GM18861 (cell line): ENCODE results near the gene TRIM17.

Experiments
- ATAC-seq: cut with Tn5 transposase; IDR thresholded peaks from one replicate; pipeline ENCODE4 v1.9.1; 2021; ENCODE audit not compliant: unreplicated experiment

Gene TRIM17

GRCh38 chr1:228404107-228404720 is 12.4 kb downstream of the TRIM17 start:
- ATAC-seq: no peak

GRCh38 chr1:228403231-228403631 is 13.4 kb downstream of the TRIM17 start:
- no peak for ATAC-seq

- no peak for ATAC-seq
Measured at GRCh38 chr1:228402641-228403025, 14.0 kb downstream of the TRIM17 start.

DNA sequence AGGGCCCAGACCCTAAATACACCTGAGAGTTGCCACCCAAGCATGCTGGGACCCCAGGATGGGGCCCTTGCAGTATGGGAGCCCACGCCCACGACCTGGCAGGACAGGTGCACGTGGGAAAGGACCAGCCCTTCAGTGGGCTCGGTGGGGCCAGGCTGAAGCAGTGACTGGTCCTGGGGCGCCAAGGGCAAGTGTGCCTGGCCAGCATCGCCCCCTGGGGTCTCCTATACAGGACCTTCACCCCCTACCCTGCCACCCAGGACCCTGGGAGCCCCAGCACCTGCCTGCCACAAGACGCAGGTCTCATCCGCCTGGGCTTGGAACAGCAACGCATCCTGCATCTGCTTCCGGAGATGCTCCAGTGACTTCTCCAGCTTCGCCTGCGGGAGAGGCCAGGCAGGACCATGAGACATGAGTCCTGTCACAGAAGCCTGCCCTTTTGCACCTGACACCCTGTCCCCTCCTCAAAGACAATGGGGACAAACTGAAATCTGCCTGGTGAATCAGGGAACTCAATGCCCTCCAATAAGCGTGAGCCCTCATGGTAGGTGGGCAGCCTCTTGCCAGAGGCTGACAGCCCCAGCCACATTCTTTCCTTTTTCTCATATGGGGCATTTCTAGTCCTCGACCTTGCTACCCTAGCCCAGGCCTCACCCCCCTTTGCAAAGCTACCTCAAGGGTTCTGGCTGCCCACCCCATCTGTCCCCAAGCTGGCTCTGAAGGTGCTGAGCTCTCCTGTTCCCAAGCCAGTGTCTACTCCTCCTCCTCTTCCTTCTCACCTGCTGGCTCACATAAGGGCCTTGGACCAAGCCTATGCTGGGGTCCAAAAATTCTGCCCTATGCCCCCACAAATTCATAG is 14.7 kb downstream of the TRIM17 start:
- no peak for ATAC-seq

DNA sequence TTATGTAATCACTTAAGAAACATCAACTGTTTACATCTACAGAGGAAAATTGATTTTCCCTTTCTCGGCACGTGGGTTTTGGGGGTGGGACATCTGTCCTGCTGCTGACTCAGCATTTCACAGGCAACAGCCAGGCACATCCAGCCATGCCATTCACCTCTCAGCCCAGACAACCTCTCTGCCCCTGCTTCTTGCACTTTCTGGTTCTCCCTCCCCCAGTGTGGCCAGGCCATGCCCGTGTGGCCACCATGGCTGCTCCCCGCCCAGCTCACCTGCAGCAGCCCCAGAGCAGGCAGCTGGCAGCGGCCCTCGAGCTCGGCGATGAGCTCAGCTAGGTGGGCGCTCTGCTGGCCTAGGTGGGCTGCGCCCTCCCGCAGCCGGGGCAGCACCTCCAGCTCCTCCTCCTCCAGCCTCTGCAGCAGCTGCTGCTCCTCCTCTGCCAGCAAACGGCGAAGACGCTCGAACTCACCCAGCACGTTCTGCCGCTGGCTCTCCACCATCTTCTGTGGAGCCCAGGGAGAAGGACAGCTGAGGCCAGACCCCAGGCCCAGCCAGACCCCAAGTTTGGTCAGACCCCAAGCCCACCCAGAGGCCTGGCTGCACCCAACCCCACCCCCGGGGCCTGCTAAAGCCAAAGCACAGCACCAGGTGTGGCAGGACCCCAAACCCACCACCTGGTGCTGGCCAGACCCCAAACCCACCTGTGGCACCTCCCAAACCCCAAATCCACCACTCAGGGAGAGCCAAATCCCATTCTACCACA is 15.8 kb downstream of the TRIM17 start:
- ATAC-seq: no peak

- ATAC-seq: no peak
Measured at GRCh38 chr1:228400237-228400651, 16.4 kb downstream of the TRIM17 start.

DNA sequence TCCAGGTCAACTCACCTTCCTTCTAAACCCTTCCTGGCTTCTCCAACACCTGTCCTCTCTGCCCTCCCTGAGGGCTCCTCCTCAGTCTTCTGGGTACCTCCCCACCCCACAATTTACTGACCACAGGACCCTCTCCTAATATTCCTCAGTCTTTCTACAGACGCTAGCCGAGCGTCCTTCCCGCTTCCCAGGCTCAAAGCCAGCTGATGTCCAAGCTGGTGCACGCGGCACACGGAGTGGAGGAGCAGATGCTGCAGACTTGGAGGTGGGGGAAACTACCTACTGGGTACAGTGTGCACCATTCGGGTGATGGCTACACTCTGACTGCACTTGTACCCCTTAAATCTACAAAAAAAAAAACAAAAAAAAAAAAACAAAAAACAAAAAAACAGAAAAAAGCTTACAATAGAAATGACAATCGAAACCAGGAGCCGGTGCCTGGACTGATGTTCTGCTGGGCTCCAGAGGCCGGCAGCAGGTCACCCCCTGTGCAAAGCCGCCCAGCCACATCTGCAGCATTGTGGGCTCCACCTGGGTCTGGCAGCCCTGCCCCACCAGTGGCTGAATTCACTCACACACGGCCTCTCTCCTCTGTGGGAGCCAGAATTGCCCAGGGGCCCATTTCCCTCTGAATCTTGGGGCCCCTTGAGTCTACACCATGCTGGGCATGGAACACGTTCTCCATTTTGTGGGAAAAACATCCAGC is 17.0 kb downstream of the TRIM17 start:
- no peak for ATAC-seq

- no peak for ATAC-seq
Measured at GRCh38 chr1:228398741-228399461, 17.8 kb downstream of the TRIM17 start.

DNA sequence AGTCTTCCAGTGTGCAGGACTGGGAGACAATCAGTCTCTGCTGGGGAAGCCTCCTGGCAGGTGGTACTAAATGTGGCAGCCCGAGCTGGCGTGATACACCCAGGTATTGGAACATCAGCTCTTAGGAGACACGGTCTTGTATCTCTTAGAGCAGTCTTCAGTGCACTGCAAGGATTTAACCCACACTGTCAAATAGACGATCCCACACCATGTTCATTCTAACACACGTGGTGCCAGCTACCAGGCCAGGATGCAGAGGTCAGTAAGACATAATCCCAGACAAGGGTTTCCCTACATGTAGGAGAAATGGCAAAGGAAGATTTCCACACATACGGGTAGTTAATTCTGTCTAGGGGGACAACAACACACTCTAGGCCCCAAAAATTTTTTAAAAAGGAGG is 18.7 kb downstream of the TRIM17 start:
- ATAC-seq: no peak

GRCh38 chr1:228396770-228397662 is 19.6 kb downstream of the TRIM17 start:
- no peak for ATAC-seq

DNA sequence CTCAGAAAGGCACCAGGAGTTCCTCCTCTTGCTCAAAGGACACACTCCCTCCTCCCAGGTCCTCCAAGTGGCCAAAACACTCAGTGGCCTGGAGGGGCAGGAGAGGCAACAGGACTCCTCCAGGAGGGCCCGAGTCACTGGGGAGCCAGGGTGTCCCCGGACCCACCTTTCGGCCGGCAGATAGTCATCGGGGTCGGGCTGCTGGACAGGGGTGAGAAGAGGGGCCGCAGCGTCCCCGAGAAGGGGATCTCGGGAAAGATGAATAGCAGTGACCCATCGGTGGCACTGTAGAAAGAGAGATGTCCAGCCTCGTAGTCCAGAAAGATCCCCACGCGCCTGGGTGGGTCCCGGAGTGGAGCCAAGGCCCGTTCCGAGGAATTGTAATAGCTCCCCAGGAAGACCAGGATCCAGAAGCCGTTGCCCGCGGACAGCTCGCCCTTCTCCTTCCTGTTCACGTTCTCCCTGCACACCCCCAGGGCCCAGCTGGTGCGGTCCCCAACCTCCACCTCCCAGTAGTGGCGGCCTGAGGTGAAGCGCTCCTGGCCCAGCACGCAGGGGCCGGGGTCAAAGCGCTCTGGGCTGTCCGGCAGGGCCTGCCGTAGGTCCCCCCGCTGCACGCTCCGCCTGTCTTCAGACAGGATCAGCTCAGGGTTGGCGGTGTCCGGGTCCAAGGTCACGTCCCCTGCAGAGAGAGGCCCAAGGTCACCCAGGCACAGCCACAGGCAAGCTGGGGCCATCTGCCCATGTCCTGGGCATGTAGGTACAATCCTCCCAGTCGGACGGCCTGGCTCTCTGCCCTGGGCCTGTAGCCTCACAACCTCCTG is 21.9 kb downstream of the TRIM17 start:
- no peak for ATAC-seq

DNA sequence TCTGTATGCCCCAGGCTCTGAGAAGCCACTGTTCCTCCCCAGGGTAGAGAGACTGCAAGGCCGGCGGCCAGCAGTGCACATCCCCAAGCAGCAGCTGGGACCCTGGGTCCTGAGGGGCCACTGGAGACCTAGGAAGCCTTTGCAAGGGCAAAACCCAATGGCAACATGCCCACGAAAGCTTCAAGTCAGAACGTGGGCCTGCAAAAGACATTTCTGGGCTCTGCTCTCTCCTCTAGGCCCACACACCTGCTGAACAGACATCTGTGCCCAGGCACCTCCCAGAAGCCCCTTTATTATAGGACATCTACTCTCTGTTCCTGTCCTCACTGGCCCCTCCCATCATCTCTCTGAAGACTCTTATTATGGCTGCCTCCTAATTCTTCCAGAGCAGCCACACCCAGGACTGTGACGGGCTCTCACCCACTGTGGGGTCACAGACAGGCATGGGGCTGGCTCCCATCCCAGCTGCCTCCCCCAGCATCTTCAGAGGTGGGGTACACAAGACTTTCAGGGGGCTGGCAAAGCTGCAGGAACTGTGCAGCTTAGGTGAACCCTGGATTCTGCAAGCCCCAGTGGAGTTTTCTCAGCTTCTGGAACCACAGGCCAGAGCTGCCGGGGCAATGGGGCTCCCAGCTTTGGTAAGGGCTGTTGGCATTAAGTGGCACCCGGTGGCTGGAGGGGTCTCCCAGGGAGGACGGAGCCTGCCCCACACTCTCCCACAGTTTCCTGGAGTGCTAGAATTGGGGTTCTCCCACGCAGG is 22.7 kb downstream of the TRIM17 start:
- ATAC-seq: no peak

DNA sequence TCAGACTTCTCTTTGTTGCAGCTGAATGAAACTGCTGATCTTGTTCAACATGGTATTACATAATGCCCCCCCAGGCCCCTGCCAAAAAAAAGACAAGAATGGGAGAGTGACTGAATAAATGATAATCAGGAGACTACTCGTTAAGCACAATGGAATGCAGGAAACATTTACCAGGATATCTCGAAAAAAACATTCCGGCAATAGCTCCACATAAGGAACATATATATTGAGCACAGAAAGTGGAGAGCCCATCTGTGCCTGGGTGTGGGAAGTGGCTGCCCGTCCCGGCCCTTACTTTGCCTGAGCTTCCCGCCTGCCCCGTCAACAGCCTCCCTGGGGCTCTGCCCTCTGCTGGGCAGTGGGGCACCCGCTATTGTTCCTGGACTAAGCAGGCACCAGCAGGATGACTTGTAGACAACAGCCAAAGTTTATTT is 23.4 kb downstream of the TRIM17 start:
- ATAC-seq: no peak

- no peak for ATAC-seq
Measured at GRCh38 chr1:228392111-228392936, 24.3 kb downstream of the TRIM17 start.

GRCh38 chr1:228391411-228392020 is 25.1 kb downstream of the TRIM17 start:
- ATAC-seq: no peak

- no peak for ATAC-seq
Measured at GRCh38 chr1:228390649-228391048, 26.0 kb downstream of the TRIM17 start.

DNA sequence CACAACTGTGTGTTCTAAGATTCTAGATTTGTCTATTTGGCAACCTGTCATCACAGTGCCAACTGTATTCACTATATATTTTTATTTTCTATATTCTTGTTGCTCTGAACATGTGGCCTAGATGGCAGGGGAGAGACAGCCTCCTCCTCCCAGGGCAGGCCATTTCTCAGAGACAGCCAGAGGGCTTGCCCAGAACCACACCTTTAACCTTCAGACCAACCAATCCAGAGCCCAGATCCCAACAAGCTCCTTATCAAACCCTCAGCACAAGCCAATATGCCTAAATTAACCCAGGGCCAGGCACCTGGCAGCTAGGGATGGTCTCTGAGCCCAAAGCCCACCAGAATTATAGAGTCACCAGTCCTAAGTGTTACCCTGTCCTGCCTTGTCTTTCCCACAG is 29.3 kb downstream of the TRIM17 start:
- no peak for ATAC-seq
